Measurements from ENCODE around the gene ARL6IP6.
"Not testable (repeated sequence)": the region's sequence is repeated elsewhere in the genome, so short reads cannot be mapped to it uniquely, and the experiment has no call there.

The ARL6IP6 gene

GRCh38 chr2:152722639-152723038, 4.2 kb downstream of the ARL6IP6 start:
- DNase-seq (ENCODE audit: low spot score), result not testable (repeated sequence)

GRCh38 chr2:152723918-152724317, 5.5 kb downstream of the ARL6IP6 start:
- DNase-seq (ENCODE audit: low spot score), result no peak

- no peak for DNase-seq (ENCODE audit: low spot score)
These were observed 11.4 kb downstream of the ARL6IP6 start for GRCh38 chr2:152729844-152730243.

- DNase-seq (ENCODE audit: low spot score), result no peak
These were observed 12.3 kb downstream of the ARL6IP6 start for GRCh38 chr2:152730591-152731333.

- not testable (repeated sequence) for DNase-seq (ENCODE audit: low spot score)
These were observed 19.1 kb downstream of the ARL6IP6 start for GRCh38 chr2:152737509-152737908.

- DNase-seq (ENCODE audit: low spot score), result no peak
These were observed 20.0 kb downstream of the ARL6IP6 start for GRCh38 chr2:152738438-152738837.

- DNase-seq (ENCODE audit: low spot score), result not testable (repeated sequence)
These were observed 21.3 kb downstream of the ARL6IP6 start for GRCh38 chr2:152739705-152740104.

GRCh38 chr2:152740743-152741328, 22.4 kb downstream of the ARL6IP6 start:
- peak; percentile 66 for DNase-seq (ENCODE audit: low spot score)

GRCh38 chr2:152743002-152743401, 24.6 kb downstream of the ARL6IP6 start:
- peak; percentile 3 for DNase-seq (ENCODE audit: low spot score)

GRCh38 chr2:152747751-152748150, 29.3 kb downstream of the ARL6IP6 start:
- DNase-seq (ENCODE audit: low spot score), result not testable (repeated sequence)

- no peak for DNase-seq (ENCODE audit: low spot score)
These were observed 36.6 kb downstream of the ARL6IP6 start for GRCh38 chr2:152755029-152755428.

- DNase-seq (ENCODE audit: low spot score), result no peak
These were observed 41.1 kb downstream of the ARL6IP6 start for GRCh38 chr2:152759290-152760072.

- no peak for DNase-seq (ENCODE audit: low spot score)
These were observed 42.8 kb downstream of the ARL6IP6 start for GRCh38 chr2:152761214-152761613.

GRCh38 chr2:152762202-152762601, 43.8 kb downstream of the ARL6IP6 start:
- no peak for DNase-seq (ENCODE audit: low spot score)

- DNase-seq (ENCODE audit: low spot score), result not testable (repeated sequence)
These were observed 44.8 kb downstream of the ARL6IP6 start for GRCh38 chr2:152763208-152763607.

- DNase-seq (ENCODE audit: low spot score), result no peak
These were observed 45.2 kb downstream of the ARL6IP6 start for GRCh38 chr2:152763651-152764050.

- DNase-seq (ENCODE audit: low spot score), result no peak
These were observed 48.5 kb downstream of the ARL6IP6 start for GRCh38 chr2:152766928-152767327.

- no peak for DNase-seq (ENCODE audit: low spot score)
These were observed 62.8 kb downstream of the ARL6IP6 start for GRCh38 chr2:152781175-152781574.

GRCh38 chr2:152782171-152782570, 63.8 kb downstream of the ARL6IP6 start:
- no peak for DNase-seq (ENCODE audit: low spot score)

GRCh38 chr2:152790883-152791282, 72.5 kb downstream of the ARL6IP6 start:
- no peak for DNase-seq (ENCODE audit: low spot score)

GRCh38 chr2:152791979-152792378, 73.6 kb downstream of the ARL6IP6 start:
- DNase-seq (ENCODE audit: low spot score), result no peak

GRCh38 chr2:152792974-152793373, 74.6 kb downstream of the ARL6IP6 start:
- no peak for DNase-seq (ENCODE audit: low spot score)

- no peak for DNase-seq (ENCODE audit: low spot score)
These were observed 78.5 kb downstream of the ARL6IP6 start for GRCh38 chr2:152796941-152797340.

All from LoVo (cell line).